GM19099 (cell line): Measurements from ENCODE around the gene LRRC47.

Experiments
- POLR2A ChIP-seq: IDR thresholded peaks from 3 replicates; pipeline ENCODE4 v1.6.1; 2011; ENCODE audit warnings: low read depth; ENCODE audit not compliant: insufficient read length; ENCODE audit errors: extremely low read depth

Gene LRRC47

DNA sequence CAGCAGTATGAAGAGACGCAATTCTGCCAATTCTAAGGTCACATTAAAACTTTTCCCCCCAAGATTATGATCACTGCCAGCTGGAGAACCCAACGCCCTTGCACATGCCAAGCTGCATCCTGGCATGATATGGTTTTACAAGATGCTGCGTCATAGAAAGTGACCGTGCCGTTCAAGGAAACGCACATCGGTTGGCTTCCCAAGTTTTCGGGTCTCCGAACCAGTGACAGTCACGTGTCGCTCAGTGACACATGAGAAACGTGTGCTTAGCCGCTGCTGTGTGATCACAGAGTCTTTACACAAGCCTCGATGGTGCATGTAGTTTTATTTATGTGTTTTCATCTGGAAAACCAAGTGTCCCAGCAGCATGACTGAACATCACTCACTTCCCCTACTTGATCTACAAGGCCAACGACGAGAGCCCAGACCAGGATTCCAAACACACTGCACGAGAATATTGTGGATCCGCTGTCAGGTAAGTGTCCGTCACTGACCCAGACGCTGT is 16.3 kb downstream of the LRRC47 start:
- no peak for TF ChIP-seq POLR2A

DNA sequence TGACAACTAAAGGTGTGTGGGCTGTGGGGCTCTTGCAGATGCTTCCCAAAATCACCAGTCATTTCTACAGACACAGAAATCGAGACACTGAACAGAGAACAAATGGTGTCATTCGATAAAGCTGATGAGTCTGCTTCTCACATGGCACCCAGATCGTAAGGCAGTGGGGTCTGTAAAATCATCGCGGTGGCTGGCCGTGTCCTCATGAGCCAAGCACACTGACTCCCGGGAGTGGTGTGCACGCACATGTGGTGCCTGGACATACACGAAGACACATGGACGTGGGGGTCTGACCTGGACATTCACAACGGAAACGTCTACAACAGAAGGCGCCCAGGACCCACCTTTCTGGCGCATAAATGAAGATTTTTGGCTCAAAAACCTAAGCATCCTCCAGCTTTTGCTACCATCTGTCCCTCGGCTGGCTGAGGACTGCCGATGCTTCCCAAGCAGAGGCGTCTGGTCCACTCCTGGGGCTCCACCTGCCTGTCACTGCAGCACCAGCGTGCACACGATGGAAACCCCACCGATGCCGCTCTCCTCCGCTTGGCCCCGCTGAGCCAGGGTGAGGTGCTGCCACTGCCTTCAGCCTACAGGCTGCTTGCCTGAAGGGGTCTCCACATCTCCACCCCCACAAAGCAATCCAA is 16.9 kb downstream of the LRRC47 start:
- TF ChIP-seq POLR2A = no peak

DNA sequence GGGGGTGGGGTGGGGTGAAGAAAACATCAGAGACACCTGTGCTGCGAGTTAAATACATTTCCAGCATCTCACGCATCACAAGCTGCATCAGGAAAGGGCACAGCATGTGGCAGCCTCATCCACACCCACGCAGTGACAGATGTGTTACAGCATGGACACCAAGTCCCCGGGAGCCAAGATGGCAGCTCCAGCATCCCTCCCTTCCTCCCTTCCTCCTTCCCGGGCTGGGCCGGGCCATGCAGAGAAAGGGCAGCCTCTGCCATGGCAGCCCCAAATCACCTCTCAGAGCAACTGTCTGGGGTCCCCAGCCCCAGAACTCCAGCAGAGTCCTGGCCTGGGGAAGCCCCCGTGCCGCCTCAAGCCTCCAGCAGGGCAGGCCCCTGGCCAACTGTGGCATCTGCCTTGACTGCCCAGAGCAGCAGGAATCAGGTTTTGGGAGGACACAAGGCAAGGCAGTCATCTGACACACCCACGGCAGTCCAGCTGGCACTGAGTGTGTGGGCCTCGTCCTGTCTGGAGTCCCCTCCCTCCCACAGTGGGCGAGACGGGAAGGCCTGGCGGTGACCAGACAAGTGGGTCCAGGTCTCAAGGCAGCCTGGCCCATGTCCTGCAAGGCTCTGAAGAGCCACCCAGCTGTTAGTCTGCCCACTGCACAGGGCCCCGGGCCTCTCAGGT is 17.6 kb downstream of the LRRC47 start:
- TF ChIP-seq POLR2A = no peak

DNA sequence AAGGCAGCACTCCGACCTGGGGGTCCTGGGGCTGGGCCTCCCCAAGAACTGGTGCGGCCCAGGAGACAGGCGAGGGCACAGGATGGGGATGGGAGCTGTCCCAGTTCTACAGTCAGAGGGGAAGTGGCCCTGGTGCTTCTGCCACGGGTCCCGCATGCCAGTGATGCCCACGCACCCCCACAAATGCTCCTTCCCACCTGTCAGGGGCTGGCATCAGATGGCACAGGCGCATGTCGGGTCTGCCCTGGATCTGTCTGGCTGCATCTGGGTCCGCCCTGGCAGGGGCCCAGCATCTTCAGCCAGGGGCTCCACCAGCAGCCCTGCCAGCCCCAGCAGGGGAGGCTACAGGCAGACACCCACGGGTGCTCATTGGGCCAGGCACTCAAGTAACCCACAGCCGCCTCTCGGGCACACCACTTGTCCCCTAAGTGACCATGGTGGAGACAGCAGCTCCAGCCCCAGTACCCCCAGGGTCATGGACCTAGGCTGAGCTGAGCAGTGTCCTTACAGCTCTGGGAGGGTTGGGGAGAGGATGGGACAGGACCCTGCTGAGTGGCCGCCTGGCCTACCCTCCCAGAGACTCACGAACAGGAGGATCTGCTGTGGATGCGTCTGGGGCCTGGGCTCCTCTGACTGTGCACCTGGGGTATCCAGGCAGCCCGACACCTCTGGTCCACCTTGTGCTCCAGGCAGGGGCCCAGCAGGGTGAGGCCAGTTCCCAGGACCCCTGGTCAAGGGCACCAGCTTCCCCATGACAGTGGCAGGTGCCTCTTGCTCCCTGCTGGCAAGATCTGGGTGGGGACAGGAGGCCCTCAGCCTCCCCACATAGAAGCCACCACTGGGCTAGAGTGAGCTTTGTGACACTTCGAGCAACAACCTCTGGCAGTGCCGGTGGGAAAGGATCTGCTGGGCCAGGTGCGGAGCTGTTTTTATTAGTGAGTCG is 18.4 kb downstream of the LRRC47 start:
- TF ChIP-seq POLR2A = no peak

DNA sequence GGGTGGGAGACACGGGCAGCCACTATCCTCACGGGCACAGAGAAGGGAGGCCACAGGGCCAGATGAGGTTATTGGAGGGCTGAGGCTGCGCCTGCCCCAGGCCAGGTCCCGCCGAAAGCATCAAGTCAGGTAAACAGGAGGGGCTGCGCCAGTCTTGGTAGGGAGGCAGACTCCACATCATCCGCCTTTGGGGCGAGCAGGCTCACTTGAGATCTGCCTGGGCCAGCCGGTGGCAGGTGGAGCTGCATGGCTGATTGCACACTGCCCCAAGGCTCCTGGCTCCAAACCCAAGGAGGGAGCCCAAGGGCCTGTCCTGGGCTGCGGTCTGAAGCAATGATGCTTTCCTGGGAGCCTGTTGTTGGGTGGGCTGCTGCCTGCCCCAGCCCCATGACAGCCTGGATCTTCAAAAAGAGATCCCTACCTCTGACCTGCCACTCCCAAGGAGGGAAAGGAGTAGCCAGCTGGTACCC is 19.2 kb downstream of the LRRC47 start:
- TF ChIP-seq POLR2A = no peak

DNA sequence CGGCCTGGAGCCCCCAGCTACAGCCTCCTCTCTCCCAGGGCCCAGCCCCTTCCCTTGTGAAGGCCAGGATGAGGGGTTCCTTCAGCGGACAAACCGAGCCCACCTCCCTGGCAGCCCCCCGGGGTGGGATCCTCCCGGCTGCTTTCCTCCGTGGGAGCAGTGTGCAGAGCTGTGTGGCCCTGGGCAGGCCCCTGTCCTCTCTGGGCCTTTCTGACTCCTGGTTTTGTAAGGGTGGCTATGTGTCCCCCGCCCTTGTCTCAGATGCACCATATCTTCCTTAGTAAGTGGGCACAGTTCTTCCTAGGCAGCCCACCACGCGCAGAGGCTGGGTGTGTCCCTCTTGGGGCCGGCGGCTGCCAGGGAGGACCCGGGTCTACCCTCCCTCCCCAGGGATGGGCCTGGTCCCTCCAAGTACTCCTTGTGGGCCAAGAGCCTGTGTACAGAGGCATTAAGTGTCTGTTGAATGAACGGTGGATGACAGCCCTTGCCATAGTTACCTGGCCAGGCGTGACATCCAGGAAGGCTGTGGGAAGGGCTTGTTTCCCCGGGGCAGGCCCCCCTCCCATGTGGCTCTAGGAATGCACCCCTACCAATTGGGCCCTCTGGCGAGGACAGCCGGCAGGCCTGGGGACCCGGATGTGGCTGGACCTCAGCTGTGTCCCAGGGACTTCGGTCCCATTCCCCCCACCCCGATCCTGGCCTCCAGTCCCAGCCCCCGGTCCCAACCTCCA is 19.9 kb downstream of the LRRC47 start:
- TF ChIP-seq POLR2A = no peak

DNA sequence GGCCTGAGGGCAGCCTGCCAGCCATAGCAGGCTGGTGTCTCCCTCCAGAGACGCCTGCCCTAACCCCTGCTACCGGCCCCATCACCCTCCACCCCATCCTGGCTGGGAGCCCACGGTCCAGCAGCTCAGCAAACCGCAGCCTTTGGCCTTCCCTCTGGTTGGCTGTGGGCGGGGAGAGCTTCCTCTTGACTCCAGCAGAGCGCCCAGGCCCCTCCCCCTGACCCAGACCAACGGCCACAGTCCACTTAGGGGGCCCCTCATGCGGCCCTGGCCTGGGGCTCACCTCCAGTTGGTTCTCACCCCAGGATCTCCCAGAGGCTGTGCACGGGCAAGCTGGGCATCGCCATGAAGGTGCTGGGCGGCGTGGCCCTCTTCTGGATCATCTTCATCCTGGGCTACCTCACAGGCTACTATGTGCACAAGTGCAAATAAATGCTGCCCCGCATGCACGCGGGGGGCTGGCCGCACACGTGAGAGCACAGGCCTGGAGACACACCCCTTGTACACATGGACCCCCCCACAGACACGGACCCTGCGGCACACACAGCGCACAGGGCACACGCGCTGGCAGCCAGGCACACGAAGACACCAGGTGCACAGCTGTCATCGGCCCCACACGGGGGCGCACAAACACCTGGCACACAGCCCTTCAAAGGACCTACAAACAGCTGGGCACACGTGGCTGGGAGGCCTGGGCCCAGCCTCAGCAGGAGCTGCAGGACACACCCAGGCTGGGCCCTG is 20.6 kb downstream of the LRRC47 start:
- no peak for TF ChIP-seq POLR2A

DNA sequence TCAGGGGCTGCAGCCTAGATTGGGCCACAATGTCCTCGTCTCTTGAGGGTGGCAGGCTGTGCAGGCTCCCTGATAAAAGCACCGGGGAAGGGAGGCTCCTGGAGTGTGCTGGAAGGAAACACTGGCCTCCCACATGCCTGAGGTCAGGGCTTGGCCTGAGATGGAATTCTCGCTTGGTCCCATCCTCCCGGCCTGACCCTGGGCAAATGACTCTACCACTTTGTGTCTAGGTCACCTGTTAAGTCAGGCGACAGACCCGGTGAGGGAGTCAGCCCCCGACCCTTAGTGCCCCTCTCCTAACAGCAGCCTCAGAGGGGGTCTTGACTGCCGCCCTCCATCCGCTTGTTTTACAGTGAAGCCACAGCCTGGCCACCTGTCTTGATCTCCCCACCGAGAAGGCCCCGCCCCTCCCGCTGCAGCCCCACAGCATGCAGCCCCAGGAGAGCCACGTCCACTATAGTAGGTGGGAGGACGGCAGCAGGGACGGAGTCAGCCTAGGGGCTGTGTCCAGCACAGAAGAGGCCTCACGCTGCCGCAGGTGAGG is 21.3 kb downstream of the LRRC47 start:
- no peak for TF ChIP-seq POLR2A

DNA sequence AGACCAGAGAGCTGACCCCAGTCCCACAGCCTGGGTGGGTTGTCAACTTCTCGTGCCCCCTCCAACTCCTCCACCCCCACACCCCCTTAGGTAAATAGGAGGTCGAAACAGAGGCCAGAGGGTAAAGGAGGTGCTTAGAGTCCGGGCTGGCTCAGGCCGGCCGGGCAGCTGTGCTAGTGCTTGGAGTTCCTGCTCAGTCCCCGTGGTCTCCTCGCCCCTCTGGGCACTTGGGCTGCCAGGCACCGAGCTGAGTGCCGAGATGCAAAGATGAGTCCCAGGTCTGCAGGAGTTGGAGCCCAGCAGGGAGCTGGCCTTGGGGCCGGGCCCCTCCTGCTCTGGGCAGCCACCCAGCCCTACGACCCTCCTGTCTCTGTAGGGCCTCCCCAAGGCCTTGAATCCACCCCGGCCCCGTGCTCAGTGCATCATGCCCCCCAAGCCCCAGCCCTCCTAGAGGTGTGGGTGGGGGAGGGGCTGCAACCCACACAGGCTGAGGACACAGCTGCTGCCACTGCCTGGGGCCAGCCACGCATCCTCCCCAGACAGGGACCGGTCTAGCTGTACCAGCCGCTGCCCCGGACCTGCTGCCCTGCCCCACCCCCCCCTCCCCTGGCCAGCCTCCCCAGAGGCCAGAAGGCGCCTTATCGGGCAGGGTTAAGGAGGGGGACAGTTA is 21.9 kb downstream of the LRRC47 start:
- no peak for TF ChIP-seq POLR2A

DNA sequence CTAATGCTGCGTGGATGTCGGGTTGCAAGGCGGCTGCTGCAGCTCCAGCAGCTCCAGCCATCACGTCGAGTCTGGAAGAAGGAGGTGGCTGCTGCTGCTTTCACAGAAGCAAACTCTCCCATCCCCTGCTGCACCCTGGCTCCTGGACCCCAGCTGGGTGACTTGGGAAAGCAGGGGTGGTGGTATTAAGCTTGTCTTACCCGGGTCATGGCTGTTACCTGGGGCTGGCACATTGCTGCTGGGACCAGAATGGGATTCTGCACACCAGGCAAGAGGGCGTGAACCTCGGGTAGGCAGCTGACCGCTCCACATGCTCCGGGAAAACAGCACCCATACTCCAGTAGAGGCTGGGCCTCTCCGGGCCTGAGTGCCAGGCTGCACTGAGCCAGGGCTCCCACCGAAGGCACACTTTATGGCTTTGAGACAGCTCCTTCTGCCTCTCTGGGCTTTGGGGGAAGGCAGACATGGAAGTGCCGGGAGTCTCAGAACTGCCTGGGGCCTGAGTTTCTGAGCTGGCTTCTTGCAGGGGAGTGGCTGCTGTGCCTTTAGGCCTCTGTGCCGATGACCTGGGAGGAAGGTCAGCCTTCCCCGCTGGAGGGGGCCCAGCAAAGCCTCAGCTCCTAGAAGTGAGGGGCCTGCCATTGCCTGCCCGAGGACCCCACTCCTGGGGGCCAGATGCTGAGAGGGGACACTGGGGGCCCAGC is 22.6 kb downstream of the LRRC47 start:
- no peak for TF ChIP-seq POLR2A

DNA sequence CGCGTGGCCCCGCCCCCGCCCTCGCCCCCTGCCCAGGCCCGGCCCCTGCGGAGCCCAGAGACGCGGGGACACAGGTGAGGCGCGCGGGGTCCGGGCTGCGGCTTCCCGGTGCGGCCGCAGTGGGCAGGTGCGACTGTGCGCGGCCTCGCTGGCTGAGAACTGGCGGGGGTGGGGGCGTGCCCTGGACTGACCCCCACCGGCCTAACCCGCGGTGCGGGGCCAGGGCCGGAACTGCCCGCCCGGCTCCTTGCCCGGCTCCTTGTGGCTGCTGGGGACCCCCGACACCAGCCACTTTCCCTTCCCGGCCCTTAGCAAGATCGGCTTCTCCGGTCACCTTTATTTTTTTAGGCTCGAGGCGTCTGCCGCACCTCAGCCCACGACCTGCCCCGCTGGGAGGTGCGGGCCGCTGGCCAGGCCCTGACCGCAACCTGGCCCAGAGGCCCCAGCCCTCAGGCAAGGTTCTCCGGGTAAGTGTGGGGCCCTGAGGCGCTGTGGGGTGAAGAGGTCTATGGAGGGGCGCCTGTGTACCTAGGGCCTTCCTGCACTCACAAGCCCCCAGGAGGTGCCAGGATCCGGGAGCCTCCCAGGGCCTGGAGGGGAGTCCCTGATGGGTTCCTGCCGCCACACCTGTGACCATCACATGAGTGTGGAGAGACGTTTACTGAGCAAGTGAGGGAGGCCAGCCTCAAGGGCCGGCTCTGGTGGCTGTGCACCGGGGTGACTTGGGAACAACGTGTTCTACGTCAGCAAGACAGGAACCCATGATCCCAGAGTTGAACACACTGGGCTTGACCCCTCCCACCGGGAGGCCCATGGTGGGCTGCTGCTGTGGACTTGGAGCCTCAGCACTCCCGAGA is 23.4 kb downstream of the LRRC47 start, which contains the start of gene SMIM1:
Gene SMIM1, plus strand, starts transcription at position 35 of the 857 bp plus-strand sequence. CDS start 2,625 bp downstream, outside the sequence.
- no peak for TF ChIP-seq POLR2A
